NB4 (cell line): Measurements from ENCODE around the gene SAG.

Experiments used
- DNase-seq: peaks from one replicate; pipeline ENCODE4 v3.0.0; 2010; ENCODE audit warnings: low read depth
- H3K4me3 ChIP-seq: one replicate; pipeline ENCODE4 v1.5.1; 2011; ENCODE audit warnings: mild to moderate bottlenecking, low read depth, low read length, moderate library complexity
- CTCF ChIP-seq: IDR thresholded peaks from one replicate; pipeline ENCODE4 v1.5.1; 2012; ENCODE audit warnings: low read depth, low read length
- MAX ChIP-seq: IDR thresholded peaks from 2 replicates; pipeline ENCODE4 v1.6.1; 2011; ENCODE audit warnings: low read depth, low read length
- MYC ChIP-seq: IDR thresholded peaks from 2 replicates; pipeline ENCODE4 v1.6.1; 2011; ENCODE audit warnings: low read depth, low read length
- POLR2A ChIP-seq: IDR thresholded peaks from 2 replicates; pipeline ENCODE4 v1.6.1; 2011; ENCODE audit warnings: mild to moderate bottlenecking; ENCODE audit not compliant: insufficient read length; ENCODE audit errors: extremely low read depth

The SAG gene

GRCh38 chr2:233280114-233280693, 27.4 kb upstream of the SAG start:
- no peak overlapping the region for H3K4me3 ChIP-seq
- TF ChIP-seq MAX, result no peak
- DNase-seq, result no peak

GRCh38 chr2:233281553-233281952, 26.1 kb upstream of the SAG start:
- TF ChIP-seq CTCF, result no peak
- no peak for TF ChIP-seq POLR2A
- TF ChIP-seq MAX, result no peak
- no peak for TF ChIP-seq MYC
- no peak overlapping the region for H3K4me3 ChIP-seq
- no peak for DNase-seq

- H3K4me3 ChIP-seq, result no peak overlapping the region
- no peak for DNase-seq
- TF ChIP-seq MYC, result no peak
- no peak for TF ChIP-seq MAX
- no peak for TF ChIP-seq POLR2A
- no peak for TF ChIP-seq CTCF
Measured at GRCh38 chr2:233281992-233282603, 25.5 kb upstream of the SAG start.

- no peak for DNase-seq
- no peak overlapping the region for H3K4me3 ChIP-seq
- TF ChIP-seq MAX, result no peak
- no peak for TF ChIP-seq POLR2A
- TF ChIP-seq MYC, result no peak
- TF ChIP-seq CTCF, result no peak
Measured at GRCh38 chr2:233285921-233286320, 21.7 kb upstream of the SAG start.

GRCh38 chr2:233287871-233288270, 19.7 kb upstream of the SAG start:
- no peak for DNase-seq
- no peak overlapping the region for H3K4me3 ChIP-seq

More at GRCh38 chr2:233287871-233288270, 19.7 kb upstream of the SAG start:
- TF ChIP-seq MYC (no peak), CTCF (no peak), MAX (no peak), POLR2A (no peak)
